NCI-H1092 treated with DMSO at 0.1 percent for 48 hours (cell line): Measurements from ENCODE around the gene BICRA.
"Not testable (repeated sequence)": the region's sequence is repeated elsewhere in the genome, so short reads cannot be mapped to it uniquely, and the experiment has no call there.

ENCODE experiments used
- DNase-seq: peaks from one replicate; lab custom pipeline; 2025; lab: John Stamatoyannopoulos, UW

BICRA gene

GRCh38 chr19:47608969-47609905 lies at the start of gene BICRA:
Gene BICRA, plus strand, starts transcription at chr19:47609134. Its CDS starts 64,441 bp downstream, at chr19:47673575.
- peak; percentile 73 for DNase-seq

- DNase-seq: no peak
Observed at GRCh38 chr19:47560999-47561398, 47.9 kb upstream of the BICRA start.

GRCh38 chr19:47561440-47562057 lies 47.4 kb upstream of the BICRA start:
- DNase-seq: no peak

GRCh38 chr19:47564081-47564480 lies 44.9 kb upstream of the BICRA start:
- no peak for DNase-seq

GRCh38 chr19:47569331-47569730 lies 39.6 kb upstream of the BICRA start:
- no peak for DNase-seq

- no peak for DNase-seq
Observed at GRCh38 chr19:47572635-47573034, 36.3 kb upstream of the BICRA start.

- DNase-seq: no peak
Observed at GRCh38 chr19:47573071-47574026, 35.6 kb upstream of the BICRA start, which contains the start of gene ZNF541. Gene ZNF541, minus strand, starts transcription at chr19:47573148. Its CDS starts 17,292 bp downstream, at chr19:47555856.

GRCh38 chr19:47580397-47580796 lies 28.5 kb upstream of the BICRA start:
- DNase-seq: no peak

- DNase-seq: no peak
Observed at GRCh38 chr19:47581605-47582319, 27.2 kb upstream of the BICRA start.

GRCh38 chr19:47582320-47582909 lies 26.5 kb upstream of the BICRA start:
- no peak for DNase-seq

GRCh38 chr19:47583161-47583560 lies 25.8 kb upstream of the BICRA start:
- not testable (repeated sequence) for DNase-seq

GRCh38 chr19:47587295-47587694 lies 21.6 kb upstream of the BICRA start:
- no peak for DNase-seq

GRCh38 chr19:47589824-47590223 lies 19.1 kb upstream of the BICRA start:
- no peak for DNase-seq

- no peak for DNase-seq
Observed at GRCh38 chr19:47593860-47594259, 15.1 kb upstream of the BICRA start.

GRCh38 chr19:47595944-47596343 lies 13.0 kb upstream of the BICRA start:
- no peak for DNase-seq

- no peak for DNase-seq
Observed at GRCh38 chr19:47598407-47599349, 10.3 kb upstream of the BICRA start.

GRCh38 chr19:47599671-47600245 lies 9.2 kb upstream of the BICRA start:
- peak; percentile 30 for DNase-seq

- peak; percentile 95 for DNase-seq
Observed at GRCh38 chr19:47600246-47601179, 8.4 kb upstream of the BICRA start.
